GM10266 (cell line): Measurements from ENCODE around the gene EARS2.

Experiments
- DNase-seq: peaks from one replicate; pipeline ENCODE4 v3.0.0; 2012; ENCODE audit errors: extremely low spot score
- TF ChIP-seq, protein P1 (sequence below): IDR thresholded peaks from 2 replicates; pipeline ENCODE4 v1.5.1; 2012; ENCODE audit warnings: mild to moderate bottlenecking, low read depth; ENCODE audit not compliant: control insufficient read depth, insufficient read depth; ENCODE audit errors: missing control alignments

Gene EARS2

DNA sequence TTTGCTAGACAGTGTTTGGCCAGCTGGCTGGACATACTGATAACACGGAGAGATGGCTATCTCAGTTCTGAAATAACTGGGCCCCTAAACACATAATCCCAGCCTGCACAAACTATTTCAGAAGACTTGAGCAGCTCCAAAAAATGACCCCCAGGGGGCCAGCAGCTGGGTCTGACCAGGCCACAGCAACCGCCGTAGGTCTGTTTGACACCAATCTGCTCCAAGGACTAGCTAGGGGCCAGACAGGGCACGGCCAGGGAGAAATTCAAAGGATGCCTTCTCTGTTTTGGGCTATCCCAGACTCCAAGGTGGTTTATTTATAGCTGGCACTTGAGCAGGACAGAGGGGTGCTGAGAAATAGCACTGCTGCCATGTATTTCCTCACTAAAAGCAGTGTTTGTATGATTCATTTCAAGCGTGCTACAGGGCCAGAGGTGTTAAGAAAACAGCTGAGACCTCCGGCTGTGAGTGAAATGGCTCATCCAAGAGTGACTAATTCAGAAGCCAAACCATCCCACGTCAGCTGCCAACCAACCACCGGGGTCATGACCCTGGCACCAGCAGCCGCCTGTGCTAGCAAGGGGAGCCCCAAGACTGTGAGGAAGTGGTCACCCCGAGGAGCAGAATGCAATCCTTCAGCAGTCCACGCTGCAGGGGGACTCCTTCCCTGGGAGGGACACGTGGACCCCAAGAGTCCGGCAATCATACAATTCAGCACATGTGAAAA is 52.5 kb downstream of the EARS2 start:
- TF ChIP-seq, protein P1, sequence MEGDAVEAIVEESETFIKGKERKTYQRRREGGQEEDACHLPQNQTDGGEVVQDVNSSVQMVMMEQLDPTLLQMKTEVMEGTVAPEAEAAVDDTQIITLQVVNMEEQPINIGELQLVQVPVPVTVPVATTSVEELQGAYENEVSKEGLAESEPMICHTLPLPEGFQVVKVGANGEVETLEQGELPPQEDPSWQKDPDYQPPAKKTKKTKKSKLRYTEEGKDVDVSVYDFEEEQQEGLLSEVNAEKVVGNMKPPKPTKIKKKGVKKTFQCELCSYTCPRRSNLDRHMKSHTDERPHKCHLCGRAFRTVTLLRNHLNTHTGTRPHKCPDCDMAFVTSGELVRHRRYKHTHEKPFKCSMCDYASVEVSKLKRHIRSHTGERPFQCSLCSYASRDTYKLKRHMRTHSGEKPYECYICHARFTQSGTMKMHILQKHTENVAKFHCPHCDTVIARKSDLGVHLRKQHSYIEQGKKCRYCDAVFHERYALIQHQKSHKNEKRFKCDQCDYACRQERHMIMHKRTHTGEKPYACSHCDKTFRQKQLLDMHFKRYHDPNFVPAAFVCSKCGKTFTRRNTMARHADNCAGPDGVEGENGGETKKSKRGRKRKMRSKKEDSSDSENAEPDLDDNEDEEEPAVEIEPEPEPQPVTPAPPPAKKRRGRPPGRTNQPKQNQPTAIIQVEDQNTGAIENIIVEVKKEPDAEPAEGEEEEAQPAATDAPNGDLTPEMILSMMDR, result no peak
- DNase-seq, result peak; percentile 70

DNA sequence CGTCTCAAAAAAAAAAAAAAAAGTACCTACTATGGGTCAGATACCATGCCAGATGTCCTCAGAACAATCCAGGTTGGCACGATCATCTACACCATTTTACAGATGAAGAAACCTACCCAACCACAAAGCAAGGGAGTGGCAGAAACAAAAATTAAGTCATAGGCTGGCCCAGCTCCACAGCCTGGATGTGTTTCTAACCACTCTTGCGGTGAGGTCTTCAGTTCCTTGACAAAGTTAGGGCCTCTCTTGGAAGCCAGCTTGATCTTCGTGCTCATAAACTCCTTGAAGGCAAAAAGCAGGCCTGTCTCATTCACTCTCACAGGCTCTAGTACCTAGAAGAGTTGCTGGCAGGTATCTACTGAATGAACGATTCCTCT is 53.1 kb downstream of the EARS2 start:
- TF ChIP-seq, protein P1, result no peak
- no peak for DNase-seq

DNA sequence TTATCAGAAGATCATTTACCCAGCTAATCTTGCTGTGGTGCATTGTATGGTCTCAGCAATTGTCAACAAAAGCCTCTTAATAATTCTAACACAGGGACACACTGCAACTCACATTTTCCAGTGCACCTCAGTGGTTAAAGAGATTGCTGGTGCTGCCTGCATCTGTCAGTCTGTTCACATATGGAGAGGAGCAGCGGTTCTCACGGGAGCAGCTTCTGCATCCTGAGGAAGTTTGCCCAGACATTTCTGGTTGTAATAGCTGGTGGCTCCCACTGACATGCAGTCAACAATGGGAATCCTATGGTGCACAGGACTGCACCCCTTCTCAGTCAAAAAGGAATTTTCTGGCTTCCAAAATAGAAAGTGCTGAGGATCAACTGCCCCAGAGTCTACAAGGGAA is 54.7 kb downstream of the EARS2 start:
- DNase-seq, result no peak
- TF ChIP-seq, protein P1, result no peak

DNA sequence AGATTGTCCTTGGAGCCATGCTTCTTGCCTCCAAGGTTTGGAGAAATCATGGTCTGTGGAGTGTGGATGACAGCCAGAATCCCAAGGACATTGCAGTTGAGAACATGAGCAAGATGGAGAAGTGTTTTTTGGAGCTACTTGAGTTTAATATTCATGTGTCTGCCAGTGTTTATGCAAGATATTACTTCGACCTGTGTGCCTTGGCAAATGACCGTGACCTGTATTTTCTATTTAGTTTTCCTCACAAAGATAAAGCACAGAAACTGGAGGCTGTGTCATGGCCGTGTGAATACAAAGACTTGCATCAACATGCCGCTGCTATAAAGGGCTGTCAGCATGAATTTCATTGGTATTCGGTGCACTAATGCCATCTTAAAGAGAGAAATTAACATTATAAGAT is 55.9 kb downstream of the EARS2 start:
- DNase-seq, result no peak

DNA sequence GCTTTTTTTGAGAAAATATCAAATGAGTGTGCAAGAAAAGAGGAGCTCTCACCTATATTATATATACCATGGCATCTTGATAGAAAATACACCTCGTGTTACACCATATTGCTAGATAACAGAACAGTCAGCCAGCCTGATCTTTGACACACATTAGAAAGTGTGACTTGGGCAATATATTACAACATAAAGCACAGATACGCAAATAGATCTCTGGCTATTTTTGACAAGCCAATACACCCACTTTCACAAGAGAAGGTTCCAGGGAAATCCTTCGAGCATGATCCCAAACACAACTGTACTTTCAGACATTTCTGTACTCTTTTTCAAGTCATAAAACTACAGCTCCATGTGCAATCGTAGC is 56.3 kb downstream of the EARS2 start:
- no peak for DNase-seq
- TF ChIP-seq, protein P1, result no peak

More for the DNA sequence above, 55.9 kb downstream of the EARS2 start:
- TF ChIP-seq, protein P1, result no peak

DNA sequence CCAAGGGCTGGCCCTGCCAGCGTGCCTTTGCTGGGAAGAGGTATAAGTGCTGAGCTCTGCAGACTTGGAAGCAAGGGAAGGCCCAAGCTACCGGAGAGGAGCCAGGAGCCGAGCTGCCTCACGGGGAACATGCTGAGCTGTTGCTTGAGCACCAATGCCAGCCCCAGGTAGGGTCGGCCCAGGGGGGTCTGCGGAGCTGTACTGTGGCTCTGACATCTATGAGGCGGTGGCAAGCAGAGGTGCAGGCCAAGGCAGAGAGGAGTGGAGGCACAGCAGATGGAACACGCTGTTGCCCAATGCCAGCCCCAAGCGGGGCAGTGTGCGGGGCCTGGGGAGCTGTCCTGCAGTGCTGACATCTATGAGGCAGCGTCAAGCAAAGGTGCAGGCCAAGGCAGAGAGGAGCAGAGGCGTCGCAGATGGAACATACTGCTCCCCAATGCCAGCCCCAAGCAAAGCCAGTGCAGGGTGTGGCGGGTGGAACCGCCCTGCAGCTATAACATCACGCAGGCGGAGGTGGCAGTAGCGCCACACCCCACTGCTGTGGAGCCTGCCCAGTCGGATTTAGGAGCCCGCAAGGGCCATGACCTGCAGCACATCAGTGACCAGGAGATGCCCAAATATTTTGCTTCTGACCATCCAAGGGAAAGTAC is 56.8 kb downstream of the EARS2 start:
- TF ChIP-seq, protein P1, result no peak
- no peak for DNase-seq

DNA sequence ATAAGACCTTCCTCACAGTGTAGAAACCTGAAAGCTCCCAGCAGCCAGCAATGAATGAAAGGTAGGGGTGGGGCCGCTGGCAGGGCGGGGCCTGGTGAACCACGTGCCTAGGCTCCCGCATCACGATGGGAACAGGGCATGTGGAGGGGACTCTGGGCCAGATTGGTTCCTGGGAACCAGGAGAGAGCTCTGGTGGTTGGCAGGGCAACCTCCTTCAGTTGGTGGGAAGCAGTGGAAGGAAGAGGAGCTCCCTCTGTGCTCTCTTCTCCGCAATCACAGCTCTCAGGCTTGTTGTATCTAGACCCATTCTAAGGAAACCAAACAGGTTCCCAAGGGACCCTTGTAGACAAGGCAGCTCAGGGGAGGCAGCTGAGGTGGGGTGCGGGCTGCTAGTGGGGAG is 57.3 kb downstream of the EARS2 start:
- TF ChIP-seq, protein P1, result no peak
- no peak for DNase-seq
